AG20443 (cell line): ENCODE measurements around the gene FAM174B.

Source experiments
- DNase-seq: peaks from one replicate; pipeline ENCODE4 v3.0.0; 2012; ENCODE audit warnings: low spot score, mixed read lengths

FAM174B gene

GRCh38 chr15:92569778-92570177, 85.8 kb downstream of the FAM174B start:
- no peak for DNase-seq
